Activated T-cell treated with anti-CD3 and anti-CD28 coated beads, Interleukin-2, amount 50 U/mL, for 24 hours (primary cell): ENCODE measurements around the gene RNGTT.
"Not testable (repeated sequence)": the region's sequence is repeated elsewhere in the genome, so short reads cannot be mapped to it uniquely, and the experiment has no call there.

Experiments
- DNase-seq: peaks from one replicate; pipeline ENCODE4 v3.0.0-alpha.2; 2020
- H3K27ac Mint-ChIP-seq: 2 replicates; pipeline ENCODE4 v1.8.0; 2020; ENCODE audit warnings: mild to moderate bottlenecking, mixed read lengths
- H3K27me3 Mint-ChIP-seq: 2 replicates; pipeline ENCODE4 v1.8.0; 2020; ENCODE audit warnings: mixed read lengths
- H3K36me3 Mint-ChIP-seq: 2 replicates; pipeline ENCODE4 v1.8.0; 2020; ENCODE audit warnings: low read depth, mixed read lengths
- H3K4me1 Mint-ChIP-seq: 2 replicates; pipeline ENCODE4 v1.8.0; 2020; ENCODE audit warnings: low read depth, mixed read lengths
- H3K4me3 Mint-ChIP-seq: 2 replicates; pipeline ENCODE4 v1.8.0; 2020; ENCODE audit warnings: mild to moderate bottlenecking, moderate library complexity, mixed read lengths
- H3K9me3 Mint-ChIP-seq: 2 replicates; pipeline ENCODE4 v1.8.0; 2020; ENCODE audit warnings: mixed read lengths

RNGTT gene

GRCh38 chr6:88843040-88843439 is 120.4 kb downstream of the RNGTT start:
- H3K4me3 Mint-ChIP-seq: no peak overlapping the region
- H3K27me3 Mint-ChIP-seq: no peaks in the 10 kb centered on the region
- H3K4me1 Mint-ChIP-seq: peaks cover 5% of the 10 kb centered on the region
- peaks cover 8% of the 10 kb centered on the region for H3K9me3 Mint-ChIP-seq
- peaks cover 74% of the 10 kb centered on the region for H3K36me3 Mint-ChIP-seq
- H3K27ac Mint-ChIP-seq: no peak overlapping the region
- no peak for DNase-seq

DNA sequence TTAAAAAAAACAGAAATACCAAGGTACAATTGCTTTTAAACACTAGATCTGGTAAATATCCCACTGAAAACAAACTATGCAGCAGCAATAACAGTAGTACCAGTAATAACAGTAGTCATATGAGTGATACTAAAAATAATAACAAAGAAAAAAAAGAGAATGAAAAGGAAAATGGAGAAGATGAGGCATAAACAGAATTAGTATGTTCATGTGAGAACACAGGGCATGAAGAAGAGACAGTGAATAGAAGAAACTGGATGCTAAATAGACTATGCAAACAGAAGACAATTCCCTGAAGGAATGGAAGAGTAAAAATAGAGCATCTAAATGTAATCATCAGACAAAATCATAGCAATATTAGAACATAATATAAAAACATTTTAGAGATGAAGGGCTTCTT is 121.1 kb downstream of the RNGTT start:
- H3K27ac Mint-ChIP-seq: no peak overlapping the region
- no peaks in the 10 kb centered on the region for H3K27me3 Mint-ChIP-seq
- H3K4me3 Mint-ChIP-seq: no peak overlapping the region
- H3K9me3 Mint-ChIP-seq: peaks cover 10% of the 10 kb centered on the region
- DNase-seq: no peak
- H3K36me3 Mint-ChIP-seq: peaks cover 81% of the 10 kb centered on the region
- H3K4me1 Mint-ChIP-seq: peaks cover 5% of the 10 kb centered on the region

GRCh38 chr6:88840796-88841539 is 122.5 kb downstream of the RNGTT start:
- no peak overlapping the region for H3K4me3 Mint-ChIP-seq
- peaks cover 5% of the 10 kb centered on the region for H3K4me1 Mint-ChIP-seq
- no peak for DNase-seq
- H3K27me3 Mint-ChIP-seq: no peaks in the 10 kb centered on the region
- H3K36me3 Mint-ChIP-seq: peaks cover 86% of the 10 kb centered on the region
- peaks cover 16% of the 10 kb centered on the region for H3K9me3 Mint-ChIP-seq
- no peak overlapping the region for H3K27ac Mint-ChIP-seq

GRCh38 chr6:88840289-88840688 is 123.1 kb downstream of the RNGTT start:
- no peak overlapping the region for H3K27ac Mint-ChIP-seq
- no peaks in the 10 kb centered on the region for H3K27me3 Mint-ChIP-seq
- no peak for DNase-seq
- peaks cover 5% of the 10 kb centered on the region for H3K4me1 Mint-ChIP-seq
- H3K4me3 Mint-ChIP-seq: no peak overlapping the region
- H3K36me3 Mint-ChIP-seq: peaks cover 86% of the 10 kb centered on the region
- peaks cover 20% of the 10 kb centered on the region for H3K9me3 Mint-ChIP-seq

GRCh38 chr6:88839280-88839679 is 124.1 kb downstream of the RNGTT start:
- peaks cover 5% of the 10 kb centered on the region for H3K4me1 Mint-ChIP-seq
- H3K27ac Mint-ChIP-seq: no peak overlapping the region
- peaks cover 87% of the 10 kb centered on the region for H3K36me3 Mint-ChIP-seq

DNA sequence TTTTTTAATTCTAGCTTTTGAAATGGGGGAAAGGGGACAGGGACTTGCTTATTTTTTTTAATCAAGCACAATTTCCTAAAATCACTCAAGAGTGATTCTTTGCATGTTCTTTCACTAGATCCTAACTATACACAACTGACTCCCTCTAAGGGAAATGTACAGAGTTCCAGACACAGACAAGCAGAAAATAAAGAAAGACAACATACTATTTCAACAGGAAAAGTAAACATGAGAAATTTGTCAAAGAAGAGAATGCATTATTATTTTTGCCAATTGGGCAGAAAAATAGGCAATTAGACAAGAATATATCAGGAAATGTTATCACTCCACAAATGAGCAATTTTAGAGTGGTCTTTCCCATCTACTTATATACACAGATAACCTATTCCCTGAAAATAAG is 128.2 kb downstream of the RNGTT start:
- no peak for DNase-seq
- Mint-ChIP-seq H3K27me3 (no peaks in the 10 kb centered on the region), H3K27ac (no peak overlapping the region), H3K9me3 (peaks cover 60% of the 10 kb centered on the region), H3K4me3 (no peak overlapping the region), H3K36me3 (peaks cover 92% of the 10 kb centered on the region), H3K4me1 (peaks cover 4% of the 10 kb centered on the region)

More at GRCh38 chr6:88839280-88839679, 124.1 kb downstream of the RNGTT start:
- Mint-ChIP-seq H3K9me3 (peaks cover 28% of the 10 kb centered on the region), H3K27me3 (no peaks in the 10 kb centered on the region), H3K4me3 (no peak overlapping the region)
- no peak for DNase-seq

- not testable (repeated sequence) for H3K27me3 Mint-ChIP-seq, H3K4me3 Mint-ChIP-seq, H3K4me1 Mint-ChIP-seq, DNase-seq, H3K27ac Mint-ChIP-seq
- H3K9me3 Mint-ChIP-seq: peaks cover 62% of the 10 kb centered on the region
- H3K36me3 Mint-ChIP-seq: peaks cover 92% of the 10 kb centered on the region
These were observed 130.3 kb downstream of the RNGTT start for GRCh38 chr6:88833071-88833470.

DNA sequence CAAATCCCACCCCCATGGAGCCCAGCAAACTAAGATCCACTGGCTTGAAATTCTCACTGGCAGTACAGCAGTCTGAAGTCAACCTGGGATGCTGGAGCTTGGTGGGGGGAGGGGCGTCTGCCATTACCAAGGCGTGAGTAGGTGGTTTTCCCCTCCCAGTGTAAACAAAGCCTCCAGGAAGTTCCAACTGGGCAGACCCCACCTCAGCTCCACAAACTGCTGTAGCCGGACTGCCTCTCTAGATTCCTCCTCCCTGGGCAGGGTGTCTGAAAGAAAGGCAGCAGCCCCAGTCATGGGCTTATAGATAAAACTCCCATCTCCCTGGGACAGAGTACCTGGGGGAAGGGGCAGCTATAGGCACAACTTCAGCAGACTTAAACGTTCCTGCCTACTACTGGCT is 135.8 kb downstream of the RNGTT start:
- Mint-ChIP-seq H3K9me3 (peaks cover 31% of the 10 kb centered on the region), H3K36me3 (peaks cover 87% of the 10 kb centered on the region)
- not testable (repeated sequence) for H3K27ac Mint-ChIP-seq, H3K4me3 Mint-ChIP-seq, H3K4me1 Mint-ChIP-seq, H3K27me3 Mint-ChIP-seq, DNase-seq

DNA sequence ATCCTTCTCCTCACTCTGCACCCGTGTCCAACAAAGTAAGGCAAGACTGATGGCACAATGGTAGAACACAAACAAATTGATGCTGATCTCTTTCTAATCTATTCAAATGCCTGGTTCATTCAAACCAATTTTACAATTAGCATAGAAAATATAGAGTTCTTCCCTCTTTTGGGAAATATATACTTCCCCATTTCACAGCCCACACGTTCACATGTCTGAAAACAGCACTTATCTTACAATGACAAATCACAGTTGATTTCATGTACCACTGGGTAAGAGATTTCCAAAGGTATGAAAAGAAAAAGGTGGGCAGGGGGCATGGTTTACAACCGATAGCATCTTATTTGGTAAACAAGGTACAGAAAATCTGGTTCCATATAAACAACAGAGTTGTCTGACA is 137.6 kb downstream of the RNGTT start:
- H3K4me3 Mint-ChIP-seq: no peak overlapping the region
- peaks cover 77% of the 10 kb centered on the region for H3K36me3 Mint-ChIP-seq
- H3K4me1 Mint-ChIP-seq: peaks cover 10% of the 10 kb centered on the region
- no peaks in the 10 kb centered on the region for H3K27me3 Mint-ChIP-seq
- no peak overlapping the region for H3K27ac Mint-ChIP-seq
- DNase-seq: no peak
- peaks cover 15% of the 10 kb centered on the region for H3K9me3 Mint-ChIP-seq

DNA sequence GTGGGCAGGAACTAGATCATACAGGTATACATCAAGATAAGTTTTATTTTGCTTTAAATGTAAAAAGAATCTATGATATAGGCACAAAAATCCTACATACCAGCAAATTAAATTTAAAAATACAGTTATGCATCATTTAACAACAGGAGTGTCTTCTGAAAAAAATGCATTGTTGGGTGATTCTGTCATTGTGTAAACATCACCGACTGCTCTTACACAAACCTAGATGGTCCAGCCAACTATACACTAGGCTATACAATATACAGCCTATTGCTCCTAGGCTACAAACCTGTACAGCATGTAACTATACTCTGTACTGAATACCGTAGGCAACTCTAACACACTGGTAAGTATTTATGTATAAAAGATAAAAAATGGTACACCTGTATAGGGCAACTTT is 139.4 kb downstream of the RNGTT start:
- H3K4me1 Mint-ChIP-seq: peaks cover 17% of the 10 kb centered on the region
- H3K4me3 Mint-ChIP-seq: no peak overlapping the region
- H3K27ac Mint-ChIP-seq: no peak overlapping the region
- no peak for DNase-seq
- peaks cover 70% of the 10 kb centered on the region for H3K36me3 Mint-ChIP-seq
- H3K9me3 Mint-ChIP-seq: no peaks in the 10 kb centered on the region
- H3K27me3 Mint-ChIP-seq: no peaks in the 10 kb centered on the region

GRCh38 chr6:88815491-88815890 is 147.9 kb downstream of the RNGTT start:
- Mint-ChIP-seq H3K36me3 (peaks cover 38% of the 10 kb centered on the region), H3K9me3 (no peaks in the 10 kb centered on the region), H3K27ac (no peak overlapping the region), H3K4me1 (peaks cover 16% of the 10 kb centered on the region), H3K27me3 (no peaks in the 10 kb centered on the region), H3K4me3 (no peak overlapping the region)
- DNase-seq: no peak

DNA sequence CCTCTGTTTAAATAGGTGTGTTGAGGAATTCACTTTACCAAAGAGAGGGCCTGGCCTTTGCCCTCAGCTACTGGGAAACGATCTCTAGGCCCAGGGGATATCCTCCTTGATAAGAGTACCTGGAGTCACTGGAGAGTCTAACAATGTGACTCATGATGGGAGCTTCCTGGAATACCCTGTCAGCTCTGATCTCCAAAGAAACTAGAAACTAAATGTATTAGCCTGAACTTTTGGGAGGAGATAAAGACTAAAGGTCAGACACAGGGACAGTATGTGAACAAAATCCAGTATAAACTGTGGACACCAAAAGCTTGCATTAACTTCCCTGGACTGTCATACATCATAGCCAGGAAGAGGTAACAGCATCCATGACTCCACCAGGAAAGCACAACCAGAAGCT is 148.5 kb downstream of the RNGTT start:
- no peak for DNase-seq
- no peak overlapping the region for H3K4me3 Mint-ChIP-seq
- no peaks in the 10 kb centered on the region for H3K9me3 Mint-ChIP-seq
- peaks cover 13% of the 10 kb centered on the region for H3K4me1 Mint-ChIP-seq
- peaks cover 38% of the 10 kb centered on the region for H3K36me3 Mint-ChIP-seq
- no peak overlapping the region for H3K27ac Mint-ChIP-seq
- H3K27me3 Mint-ChIP-seq: no peaks in the 10 kb centered on the region

DNA sequence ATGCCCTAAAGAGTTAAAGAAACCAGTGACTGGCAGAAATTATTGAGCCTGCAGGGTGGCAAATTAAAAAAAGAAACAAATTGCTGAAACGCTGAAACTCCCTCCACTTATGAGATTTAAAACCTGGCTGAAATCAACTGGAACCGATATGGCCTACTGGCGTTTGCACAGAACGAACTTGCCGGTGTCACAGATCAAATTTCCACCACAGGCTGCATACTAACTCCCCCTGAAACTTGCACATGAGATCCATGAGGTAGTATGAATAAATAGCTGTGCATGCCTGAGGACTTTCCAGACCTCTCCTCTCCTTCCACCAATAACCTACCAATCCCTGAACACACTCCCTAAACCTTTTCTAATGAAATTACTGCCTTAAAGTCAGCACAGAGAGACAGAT is 150.4 kb downstream of the RNGTT start:
- Mint-ChIP-seq H3K9me3 (peaks cover 4% of the 10 kb centered on the region), H3K27ac (no peak overlapping the region), H3K4me1 (peaks cover 8% of the 10 kb centered on the region), H3K4me3 (no peak overlapping the region), H3K36me3 (peaks cover 41% of the 10 kb centered on the region), H3K27me3 (no peaks in the 10 kb centered on the region)
- DNase-seq: no peak

- Mint-ChIP-seq H3K27me3 (no peaks in the 10 kb centered on the region), H3K4me1 (peaks cover 4% of the 10 kb centered on the region), H3K4me3 (no peak overlapping the region), H3K27ac (no peak overlapping the region), H3K9me3 (peaks cover 14% of the 10 kb centered on the region), H3K36me3 (peaks cover 49% of the 10 kb centered on the region)
- DNase-seq: no peak
These were observed 152.7 kb downstream of the RNGTT start for GRCh38 chr6:88810701-88811100.

- no peaks in the 10 kb centered on the region for H3K27me3 Mint-ChIP-seq
- peaks cover 14% of the 10 kb centered on the region for H3K9me3 Mint-ChIP-seq
- H3K4me1 Mint-ChIP-seq: peaks cover 10% of the 10 kb centered on the region
- DNase-seq: no peak
- H3K4me3 Mint-ChIP-seq: no peak overlapping the region
- no peak overlapping the region for H3K27ac Mint-ChIP-seq
- peaks cover 49% of the 10 kb centered on the region for H3K36me3 Mint-ChIP-seq
These were observed 153.3 kb downstream of the RNGTT start for GRCh38 chr6:88810089-88810488.

GRCh38 chr6:88808381-88808780 is 155.0 kb downstream of the RNGTT start:
- H3K4me1 Mint-ChIP-seq: peaks cover 10% of the 10 kb centered on the region
- no peak overlapping the region for H3K4me3 Mint-ChIP-seq
- H3K36me3 Mint-ChIP-seq: peaks cover 55% of the 10 kb centered on the region
- DNase-seq: no peak
- H3K27ac Mint-ChIP-seq: no peak overlapping the region
- no peaks in the 10 kb centered on the region for H3K27me3 Mint-ChIP-seq
- peaks cover 14% of the 10 kb centered on the region for H3K9me3 Mint-ChIP-seq
